Stimulated activated CD8-positive, alpha-beta memory T cell treated with anti-CD3 and anti-CD28 coated beads, Interleukin-12 subunit alpha, Interleukin-12 subunit beta, amount 100 ng/mL, for 24 hours (primary cell): Measurements from ENCODE around the gene IL17F.

Source experiments
- DNase-seq: peaks from one replicate; pipeline ENCODE4 v3.0.0-alpha.2; 2020; ENCODE audit errors: extremely low read depth

The IL17F gene

GRCh38 chr6:52244400-52244799 is at the start of gene IL17F:
Gene IL17F, minus strand, starts transcription at chr6:52244500. Its CDS starts 71 bp downstream, at chr6:52244429.
- DNase-seq: no peak

- DNase-seq: no peak
Measured at GRCh38 chr6:52293067-52293466, 48.8 kb upstream of the IL17F start.

- DNase-seq: no peak
Measured at GRCh38 chr6:52288841-52289240, 44.5 kb upstream of the IL17F start.

GRCh38 chr6:52288216-52288615 is 43.9 kb upstream of the IL17F start:
- DNase-seq: no peak

GRCh38 chr6:52286798-52287432 is 42.6 kb upstream of the IL17F start:
- DNase-seq: peak; percentile 30

GRCh38 chr6:52285177-52286068 is 41.1 kb upstream of the IL17F start:
- no peak for DNase-seq

- peak; percentile 86 for DNase-seq
Measured at GRCh38 chr6:52284460-52285176, 40.3 kb upstream of the IL17F start, which contains the start of gene MCM3. Gene MCM3, minus strand, starts transcription at chr6:52284742. Its CDS starts 68 bp downstream, at chr6:52284674.

- DNase-seq: peak; percentile 16
Measured at GRCh38 chr6:52284131-52284459, 39.8 kb upstream of the IL17F start.

GRCh38 chr6:52283111-52283510 is 38.8 kb upstream of the IL17F start:
- DNase-seq: no peak

- DNase-seq: no peak
Measured at GRCh38 chr6:52276130-52276529, 31.8 kb upstream of the IL17F start.

GRCh38 chr6:52271852-52272460 is 27.7 kb upstream of the IL17F start:
- DNase-seq: no peak

- DNase-seq: peak; percentile 20
Measured at GRCh38 chr6:52263709-52264540, 19.6 kb upstream of the IL17F start.

GRCh38 chr6:52262620-52263344 is 18.5 kb upstream of the IL17F start:
- DNase-seq: no peak

- DNase-seq: no peak
Measured at GRCh38 chr6:52261229-52261628, 16.9 kb upstream of the IL17F start.

- DNase-seq: no peak
Measured at GRCh38 chr6:52260634-52261033, 16.3 kb upstream of the IL17F start.

- DNase-seq: no peak
Measured at GRCh38 chr6:52255434-52255833, 11.1 kb upstream of the IL17F start.

- DNase-seq: no peak
Measured at GRCh38 chr6:52254731-52255378, 10.6 kb upstream of the IL17F start.

GRCh38 chr6:52253494-52253893 is 9.2 kb upstream of the IL17F start:
- no peak for DNase-seq

GRCh38 chr6:52251113-52251512 is 6.8 kb upstream of the IL17F start:
- DNase-seq: no peak

GRCh38 chr6:52249078-52249477 is 4.8 kb upstream of the IL17F start:
- DNase-seq: no peak
